Measurements from ENCODE around the gene NADK2.
"Not testable (repeated sequence)": the region's sequence is repeated elsewhere in the genome, so short reads cannot be mapped to it uniquely, and the experiment has no call there.

Gene NADK2

DNA sequence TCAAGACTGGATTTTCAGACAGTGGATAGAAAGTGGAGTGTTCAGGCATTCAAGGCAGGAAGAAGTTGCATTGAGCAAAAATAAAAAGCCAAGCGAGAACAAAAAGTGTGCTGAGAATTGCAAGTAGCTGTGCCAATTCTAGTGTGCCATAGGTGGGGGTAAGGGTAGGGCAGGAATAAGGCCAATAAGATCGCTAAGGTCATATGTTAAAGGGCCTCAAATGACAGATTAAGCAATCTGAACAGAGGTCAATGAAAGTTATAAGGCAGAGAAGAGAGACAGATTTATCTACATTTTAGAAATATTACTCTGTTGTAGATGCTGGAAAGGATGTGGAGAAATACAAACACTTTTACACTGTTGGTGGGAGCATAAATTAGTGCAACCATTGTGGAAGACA, 36.4 kb downstream of the NADK2 start:
- no peak for DNase-seq

DNA sequence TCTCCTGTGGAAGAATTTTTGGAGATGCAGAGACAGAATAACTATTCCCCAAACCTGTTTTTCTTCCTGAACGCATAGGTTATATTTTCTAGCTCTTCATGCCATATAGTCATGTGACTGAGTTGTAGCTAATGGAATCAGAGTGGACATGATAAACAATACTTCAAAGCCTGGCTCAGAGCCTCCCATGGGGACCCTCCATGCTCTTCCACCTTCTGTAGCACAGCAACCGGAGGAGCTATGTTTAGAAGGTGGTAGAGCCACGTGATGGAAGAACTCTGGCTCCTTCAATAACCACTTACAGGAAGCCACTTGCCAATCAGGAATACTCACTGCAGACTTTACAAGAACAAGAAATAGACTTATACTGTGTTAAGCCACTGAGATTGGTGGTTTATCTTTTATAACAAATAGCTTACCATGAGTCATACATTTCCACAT, 39.2 kb downstream of the NADK2 start:
- DNase-seq, result no peak

DNA sequence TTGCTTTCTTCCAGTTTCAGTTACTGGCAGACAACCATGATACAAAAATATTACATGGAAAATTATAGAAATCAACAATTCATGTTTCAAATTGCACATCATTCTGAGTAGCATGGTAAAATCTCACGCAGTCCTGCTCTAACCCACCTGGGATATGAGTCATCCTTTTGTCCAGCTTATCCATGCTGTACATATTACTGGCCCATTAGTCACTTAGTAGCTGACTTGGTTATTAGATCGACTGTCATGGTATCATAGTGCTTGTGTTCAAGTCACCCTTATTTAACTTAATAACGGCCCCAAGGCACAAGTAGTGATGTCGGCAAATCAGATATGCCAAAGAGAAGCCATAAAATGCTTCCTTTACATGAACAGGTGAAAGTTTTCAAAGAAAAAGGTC, 41.2 kb downstream of the NADK2 start:
- DNase-seq, result no peak

DNA sequence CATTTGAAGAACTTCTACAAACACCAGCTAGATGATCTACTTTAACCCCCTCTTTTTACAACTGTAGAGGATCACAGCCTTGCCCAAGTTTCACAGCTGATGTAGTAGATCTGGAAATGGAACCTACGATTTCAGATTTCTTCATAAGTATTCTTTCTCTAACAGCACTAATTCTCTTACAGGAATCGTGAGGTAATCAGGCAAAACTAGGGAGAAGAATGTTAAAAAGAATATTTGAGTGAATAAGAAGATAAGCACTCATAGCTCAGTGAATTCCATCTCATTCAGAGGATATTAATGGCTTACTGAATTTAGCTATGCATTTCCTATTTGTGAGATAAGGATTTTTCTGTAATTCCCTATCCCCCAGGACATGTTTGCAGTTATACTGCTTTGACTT, 42.1 kb downstream of the NADK2 start:
- DNase-seq, result no peak

GRCh38 chr5:36198783-36199182, 42.9 kb downstream of the NADK2 start:
- DNase-seq, result not testable (repeated sequence)

GRCh38 chr5:36198281-36198680, 43.4 kb downstream of the NADK2 start:
- no peak for DNase-seq

DNA sequence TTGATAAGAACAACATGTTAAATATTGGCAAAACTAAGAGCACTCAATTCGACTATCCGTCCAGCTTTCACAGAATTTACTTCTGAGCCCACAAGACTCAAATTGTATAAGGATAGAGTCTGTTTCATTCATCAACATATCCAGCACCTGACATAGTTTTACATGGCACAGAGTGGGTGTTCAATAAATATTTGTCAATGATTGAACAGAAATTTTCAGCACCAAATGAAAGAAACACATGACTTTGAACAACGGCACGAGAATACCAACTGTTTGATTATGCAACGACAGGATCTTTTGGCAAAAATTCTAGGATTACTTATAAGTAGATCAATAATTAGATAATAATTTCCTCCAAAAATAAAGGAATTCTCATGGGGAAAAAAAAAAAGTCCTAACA, 48.0 kb downstream of the NADK2 start:
- DNase-seq, result no peak

GRCh38 chr5:36184408-36184807, 57.3 kb downstream of the NADK2 start:
- DNase-seq, result not testable (repeated sequence)

GRCh38 chr5:36181774-36182173, 60.0 kb downstream of the NADK2 start:
- no peak for DNase-seq

DNA sequence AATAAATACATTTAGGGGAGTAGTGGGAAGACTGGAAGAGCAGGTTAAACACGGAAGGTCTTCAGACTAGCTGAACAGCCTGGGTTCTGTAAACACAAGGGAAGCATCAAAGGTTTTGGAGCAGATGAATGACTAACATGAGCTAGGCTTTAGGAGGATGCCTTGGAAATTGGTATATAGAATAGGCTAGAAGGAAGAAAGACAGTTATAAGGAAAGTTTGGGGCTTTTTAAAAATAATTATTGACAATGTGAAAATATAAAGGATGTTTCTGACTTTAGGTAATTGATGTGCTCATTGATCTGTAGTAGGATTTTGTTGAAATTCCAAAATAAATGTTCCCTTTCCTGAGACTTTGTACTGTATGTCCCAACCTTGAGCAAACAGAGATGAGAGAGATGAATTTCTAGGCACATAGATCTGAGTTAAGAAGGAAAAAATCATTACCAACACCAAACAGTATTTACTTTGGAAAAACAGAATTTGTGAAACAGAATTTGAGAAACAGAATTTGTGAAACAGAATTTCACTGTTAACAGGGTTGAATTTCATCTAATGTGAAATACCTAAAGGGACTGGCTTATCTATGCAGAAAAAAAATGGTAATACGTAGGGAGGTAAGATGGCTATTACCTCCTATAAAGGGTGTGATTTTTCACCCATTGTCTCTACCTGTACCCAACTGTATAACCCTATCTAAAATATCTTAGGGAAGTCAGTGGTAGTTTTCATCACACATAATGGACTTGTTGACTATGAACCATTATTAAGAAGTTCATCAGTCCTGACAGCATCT, 61.0 kb downstream of the NADK2 start:
- no peak for DNase-seq

- no peak for DNase-seq
Measured at GRCh38 chr5:36179950-36180349, 61.8 kb downstream of the NADK2 start.

DNA sequence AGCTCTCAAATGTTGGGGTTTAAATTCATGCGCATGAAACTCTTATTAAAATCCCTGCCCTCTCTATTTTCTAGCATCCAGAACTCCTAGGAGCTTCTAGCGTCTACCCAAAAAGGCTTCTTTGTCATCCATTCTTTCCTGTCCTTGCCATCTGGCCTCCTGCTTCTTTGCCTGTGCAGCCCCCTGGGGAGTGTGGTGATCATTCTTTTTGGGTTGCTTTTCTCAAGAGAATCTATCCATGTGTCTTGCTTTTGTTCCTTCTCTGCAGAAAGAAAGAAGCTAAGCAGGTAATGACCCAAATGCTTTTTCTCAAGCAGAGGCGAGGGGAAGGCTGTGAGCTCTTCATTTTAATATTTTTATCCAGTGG, 63.2 kb downstream of the NADK2 start:
- no peak for DNase-seq

GRCh38 chr5:36177715-36178523, 63.8 kb downstream of the NADK2 start:
- peak; percentile 61 for DNase-seq

GRCh38 chr5:36177154-36177553, 64.6 kb downstream of the NADK2 start:
- no peak for DNase-seq

- no peak for DNase-seq
Measured at GRCh38 chr5:36175043-36175442, 66.7 kb downstream of the NADK2 start.

- no peak for DNase-seq
Measured at GRCh38 chr5:36174119-36174518, 67.6 kb downstream of the NADK2 start.

GRCh38 chr5:36173426-36173825, 68.3 kb downstream of the NADK2 start:
- DNase-seq, result no peak

DNA sequence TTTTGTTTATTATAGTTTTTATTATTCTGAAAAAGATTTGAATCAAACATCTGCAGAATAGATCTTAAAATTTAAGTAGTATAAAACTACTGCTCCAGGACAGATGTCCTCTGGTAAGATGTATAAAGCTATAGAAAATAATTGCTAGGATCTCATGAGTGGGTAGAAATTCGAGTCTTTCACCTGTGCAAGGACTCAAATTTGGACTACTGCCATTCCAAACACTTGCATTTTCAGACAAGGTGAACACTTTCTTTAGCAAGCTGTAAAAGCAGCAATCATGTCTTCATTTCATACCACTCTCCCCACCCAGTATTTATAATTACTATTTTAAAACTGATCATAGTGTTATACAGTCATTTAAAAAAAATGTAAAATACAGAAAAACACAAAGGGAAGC, 69.1 kb downstream of the NADK2 start:
- no peak for DNase-seq

DNA sequence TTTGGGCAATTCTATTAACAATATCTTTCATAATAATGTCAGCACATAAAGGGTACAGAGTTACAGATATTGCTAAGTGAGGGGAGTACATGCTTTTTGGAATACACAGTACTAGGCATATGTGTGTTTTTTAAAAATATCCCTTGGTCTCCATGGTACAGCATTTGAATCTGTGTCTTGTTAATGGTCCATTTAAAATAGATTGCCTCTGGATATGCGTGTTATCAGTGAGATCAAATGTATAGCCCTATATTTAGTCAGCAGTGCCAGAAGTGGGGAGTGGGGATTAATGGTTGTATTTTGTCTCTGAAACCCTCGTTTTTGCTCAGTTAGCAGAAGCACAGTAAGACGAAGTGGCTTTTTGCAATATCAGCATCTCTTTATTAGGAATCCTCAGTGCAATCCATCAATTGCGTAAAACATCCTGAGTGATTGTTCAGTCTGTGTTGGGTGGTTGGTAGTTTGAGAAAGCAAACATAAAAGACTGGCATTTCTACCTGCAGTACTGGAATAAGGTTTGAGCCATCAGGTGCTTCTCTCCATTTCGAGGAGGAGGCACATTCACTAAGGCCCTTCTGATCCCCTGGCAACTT, 70.8 kb downstream of the NADK2 start:
- no peak for DNase-seq

- DNase-seq, result no peak
Measured at GRCh38 chr5:36168737-36169136, 73.0 kb downstream of the NADK2 start.

GRCh38 chr5:36164461-36164860, 77.3 kb downstream of the NADK2 start:
- peak; percentile 63 for DNase-seq

- DNase-seq, result no peak
Measured at GRCh38 chr5:36162810-36163486, 78.8 kb downstream of the NADK2 start.

DNA sequence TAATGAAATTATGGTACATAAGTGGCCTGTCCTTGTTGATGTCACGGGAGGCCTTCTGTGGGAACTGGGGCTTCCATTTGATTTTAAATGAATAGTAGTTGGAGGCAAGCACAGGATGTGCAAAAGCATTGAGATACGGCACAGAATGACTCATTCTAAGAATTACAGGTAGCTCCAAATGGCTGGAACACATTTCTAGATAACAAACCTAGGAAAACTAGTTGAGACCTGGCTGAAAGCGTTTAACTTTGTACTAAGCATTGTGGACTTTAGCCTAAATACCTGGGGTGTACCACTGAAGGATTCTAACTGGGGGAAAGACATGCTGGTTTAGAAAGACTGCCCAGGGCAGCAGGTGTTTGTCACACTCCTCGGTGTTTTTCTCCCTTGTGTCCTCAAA, 80.4 kb downstream of the NADK2 start:
- no peak for DNase-seq

All from NCI-H510A treated with DMSO at 0.1 percent for 48 hours (cell line).